Heart right ventricle (tissue), 16 donors: ENCODE data around the gene MESP1. TPM values are rescaled to one million over a fixed set of nuclear protein-coding genes. Genes with fewer than 3 reads are reported as not detected.

Experiments
- ATAC-seq, 8 donors: fragments of 200-7000 bp; cut with Tn5 transposase; one replicate each; pipeline ENCODE4 v1.9.1; 2020; ENCODE audit warnings: mild to moderate bottlenecking in 8 of 8, moderate library complexity in 8 of 8, moderate number of reproducible peaks in 1 of 8
- DNase-seq, 2 donors: peaks; one replicate each; pipeline ENCODE4 v3.0.0-alpha.2; 2020
- H3K27ac ChIP-seq, 10 donors: fragments of 200-600 bp; sonication (generic) in 2 of 10; one replicate each; pipeline versions ENCODE4 v1.5.0 to v1.8.0; 2020 to 2022; ENCODE audit warnings: mild to moderate bottlenecking in 3 of 10
- H3K27me3 ChIP-seq, 7 donors: fragments of 200-600 bp; one replicate each; pipeline ENCODE4 v1.8.0; 2021 to 2022; ENCODE audit warnings: mild to moderate bottlenecking in 2 of 7
- H3K36me3 ChIP-seq, 9 donors: fragments of 200-600 bp; sonication (generic) in 1 of 9; one replicate each; pipeline versions ENCODE4 v1.5.0 to v1.8.0; 2020 to 2022; ENCODE audit warnings: mild to moderate bottlenecking in 2 of 9
- H3K4me1 ChIP-seq, 9 donors: fragments of 200-600 bp; sonication (generic) in 1 of 9; one replicate each; pipeline versions ENCODE4 v1.5.0 to v1.8.0; 2020 to 2022; ENCODE audit warnings: mild to moderate bottlenecking in 4 of 9
- H3K4me3 ChIP-seq, 10 donors: fragments of 200-600 bp; sonication (generic) in 2 of 10; one replicate each; pipeline versions ENCODE4 v1.5.0 to v1.8.0; 2020 to 2022; ENCODE audit warnings: mild to moderate bottlenecking in 7 of 10, moderate library complexity in 2 of 10
- H3K9me3 ChIP-seq, 11 donors: fragments of 200-600 bp in 10 of 11; sonication (generic) in 2 of 11; one replicate each; pipeline versions ENCODE4 v1.5.0 to v1.8.0; 2013 to 2022; ENCODE audit warnings: mild to moderate bottlenecking in 2 of 11, control low read depth in 1 of 11, moderate library complexity in 1 of 11
- WGBS, 2 donors: extraction: QIAGEN DNeasy Blood & Tissue Kit; methylation state at CpG; one replicate each; pipeline ENCODE4 v1.1.7; 2013; ENCODE audit warnings: inconsistent platforms in 1 of 2; 5-methylcytosine and 5-hydroxymethylcytosine counted together
- intact Hi-C, 10 donors: fragments of 100-400 bp; cut with DNase I; formaldehyde crosslinking; loops; one replicate each; pipeline versions ENCODE4 v1.11.1 to v1.14.2; 2022
- polyA plus RNA-seq, 2 donors: library from polyadenylated mRNA; stranded (reverse); fragments of 200-250 nt; gene quantifications; one replicate each; pipeline ENCODE4 v1.2.3, GENCODE V29; 2013
- total RNA-seq, 10 donors: library from RNA; stranded (reverse); fragmentation: NEBNext Ultra II Directional in 3 of 10; extraction: Animal tissue kit (Norgen Biotek cat#: 25700) in 3 of 10; gene quantifications; one replicate each; pipeline versions ENCODE4 v1.2.1 to v1.2.4, GENCODE V29; 2021 to 2023
- TF ChIP-seq, protein P1 (sequence below), 9 donors: fragments of 200-600 bp; sonication (generic) in 2 of 9; IDR thresholded peaks; one replicate each; pipeline versions ENCODE4 v1.5.0 to v1.8.0; 2021 to 2022; ENCODE audit warnings: antibody characterized with exemption in 9 of 9, mild to moderate bottlenecking in 5 of 9, moderate library complexity in 1 of 9
- donor health status: Arrhythmogenic right ventricular cardiomyopathy.
- donor health status: ischemic (EF 13 %, LVEDD 7.1; RV severe dilation, severe dysfunction).
- donor health status: healthy with polysubstance abuse.
- donor health status: DM: no; HTN: yes; CAD: no.
- donor health status: DM: no; HTN: no; CAD: no.
- donor health status: ischemic (EF 25% LVEDD 6.9; RV normal size, moderate dysfunction).
- donor health status: ischemic (EF 25% LVEDD 5.7; RV mildly dilated, moderate dysfunction).
- donor health status: healthy.
- donor health status: DM: yes; HTN: yes; CAD: no.
- donor health status: Ischemic cardiomyopathy.
- donor health status: ischemic (EF 35%, LVEDD 5.7; RV mildly dilated, moderate dysfunction).
- donor health status: nonischemic (EF 11% LVEDD 7.7; RV severe dilation, severe dysfunction).
- donor health status: DM: yes; HTN: yes; CAD: no.
- donor health status: PGD.
- donor health status: ischemic (EF 29% LVEDD 5.4; RV normal size, mild dysfunction).
- donor health status: nonischemic (EF 23%, LVEDD 6.1; RV moderate dilation, normal function).

MESP1 gene
- total and polyA plus RNA-seq, 12 donors: 1.3 to 9.2 (median 5.6) TPM

DNA sequence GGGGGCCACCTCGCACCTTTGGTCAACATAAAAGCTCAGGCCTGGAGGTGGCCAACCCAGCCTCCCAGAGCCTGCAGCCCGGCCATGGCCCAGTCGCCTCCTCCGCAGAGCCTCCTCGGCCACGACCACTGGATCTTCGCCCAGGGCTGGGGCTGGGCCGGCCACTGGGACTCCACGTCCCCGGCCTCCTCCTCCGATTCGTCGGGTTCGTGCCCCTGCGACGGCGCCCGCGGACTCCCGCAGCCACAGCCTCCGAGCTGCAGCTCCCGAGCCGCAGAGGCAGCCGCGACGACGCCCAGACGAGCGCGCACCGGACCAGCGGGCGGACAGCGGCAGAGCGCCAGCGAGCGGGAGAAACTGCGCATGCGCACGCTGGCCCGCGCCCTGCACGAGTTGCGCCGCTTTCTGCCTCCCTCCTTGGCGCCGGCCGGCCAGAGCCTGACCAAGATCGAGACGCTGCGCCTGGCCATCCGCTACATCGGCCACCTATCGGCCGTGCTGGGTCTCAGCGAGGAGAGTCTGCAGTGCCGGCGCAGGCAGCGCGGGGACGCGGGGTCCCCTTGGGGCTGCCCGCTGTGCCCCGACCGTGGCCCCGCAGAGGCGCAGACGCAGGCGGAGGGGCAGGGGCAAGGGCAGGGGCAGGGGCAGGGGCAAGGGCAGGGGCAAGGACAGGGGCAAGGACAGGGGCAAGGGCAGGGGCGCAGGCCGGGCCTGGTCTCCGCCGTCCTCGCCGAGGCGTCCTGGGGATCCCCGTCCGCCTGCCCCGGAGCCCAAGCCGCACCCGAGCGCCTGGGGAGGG is 25.4 kb upstream of the MESP1 start, which contains the start of gene MESP2:
Gene MESP2, plus strand, starts transcription at position 59 of the 799 bp plus-strand sequence. Its CDS starts 26 bp downstream, at position 85.
- H3K36me3 ChIP-seq: no peaks in the 10 kb centered on the region
- H3K27ac ChIP-seq: peak within 1 kb of the TSS in 5 of 10 donors; percentile 40 to 53 (median 43)
- H3K4me1 ChIP-seq: peaks cover 7 to 33% (median 14%) of the 10 kb centered on the region in 9 donors
- 4 to 5% methylated on average over 69 to 82 of the region's 82 CpGs for WGBS, 2 donors
- H3K9me3 ChIP-seq: no peaks in the 10 kb centered on the region
- ATAC-seq: peak; percentile 91 to 97 (median 94)
- TF ChIP-seq, protein P1, sequence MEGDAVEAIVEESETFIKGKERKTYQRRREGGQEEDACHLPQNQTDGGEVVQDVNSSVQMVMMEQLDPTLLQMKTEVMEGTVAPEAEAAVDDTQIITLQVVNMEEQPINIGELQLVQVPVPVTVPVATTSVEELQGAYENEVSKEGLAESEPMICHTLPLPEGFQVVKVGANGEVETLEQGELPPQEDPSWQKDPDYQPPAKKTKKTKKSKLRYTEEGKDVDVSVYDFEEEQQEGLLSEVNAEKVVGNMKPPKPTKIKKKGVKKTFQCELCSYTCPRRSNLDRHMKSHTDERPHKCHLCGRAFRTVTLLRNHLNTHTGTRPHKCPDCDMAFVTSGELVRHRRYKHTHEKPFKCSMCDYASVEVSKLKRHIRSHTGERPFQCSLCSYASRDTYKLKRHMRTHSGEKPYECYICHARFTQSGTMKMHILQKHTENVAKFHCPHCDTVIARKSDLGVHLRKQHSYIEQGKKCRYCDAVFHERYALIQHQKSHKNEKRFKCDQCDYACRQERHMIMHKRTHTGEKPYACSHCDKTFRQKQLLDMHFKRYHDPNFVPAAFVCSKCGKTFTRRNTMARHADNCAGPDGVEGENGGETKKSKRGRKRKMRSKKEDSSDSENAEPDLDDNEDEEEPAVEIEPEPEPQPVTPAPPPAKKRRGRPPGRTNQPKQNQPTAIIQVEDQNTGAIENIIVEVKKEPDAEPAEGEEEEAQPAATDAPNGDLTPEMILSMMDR (IDR thresholded peaks at IDR 0.05): peak in 8 of 9 donors; percentile 27 to 70 (median 50)
- intact Hi-C loops: loop anchor here in 1 of 10 donors (5.0 kb wide), 1 partner anchor 36 kb away; the partner anchor contains the start of gene ANPEP
- peak; percentile 84 to 91 for DNase-seq
- H3K27me3 ChIP-seq: peaks cover 0 to 14% (median 0%) of the 10 kb centered on the region in 7 donors
- H3K4me3 ChIP-seq: peak within 1 kb of the TSS; percentile 17 to 57 (median 50)

DNA sequence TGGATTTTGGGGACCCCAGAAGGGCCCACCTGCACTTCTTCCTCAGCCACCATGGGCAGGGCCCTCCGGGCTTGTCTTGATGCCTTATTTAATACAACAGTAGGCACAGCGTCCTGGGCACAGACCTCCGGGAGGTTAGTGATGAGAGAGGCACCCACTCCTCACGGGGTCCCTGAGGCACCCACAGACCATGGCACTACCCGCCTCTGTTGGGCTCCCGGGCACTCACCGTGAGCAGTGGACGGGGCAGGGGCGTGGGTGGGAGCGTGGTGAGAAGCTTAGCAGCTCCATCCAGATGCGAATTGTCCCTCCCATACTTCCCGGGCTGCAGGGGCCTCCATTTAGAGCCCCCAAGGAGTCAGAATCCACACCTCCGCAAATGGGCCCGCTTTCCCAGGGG is 24.8 kb upstream of the MESP1 start:
- Histone ChIP-seq H3K4me3 (peak overlapping the region; percentile 17 to 57 (median 50)), H3K27me3 (peaks cover 0 to 14% (median 0%) of the 10 kb centered on the region in 7 donors), H3K36me3 (no peaks in the 10 kb centered on the region), H3K27ac (peak overlapping the region in 2 of 10 donors; percentile 48 to 53), H3K4me1 (peaks cover 7 to 26% (median 14%) of the 10 kb centered on the region in 9 donors), H3K9me3 (no peaks in the 10 kb centered on the region)
- ATAC-seq (peak in 1 of 8 donors; percentile 27), DNase-seq (no peak)
- WGBS, 2 donors: 55 to 65% methylated on average over 14 of the region's 14 CpGs
- intact Hi-C loops: loop anchor here in 1 of 10 donors (5.0 kb wide), 1 partner anchor 36 kb away; the partner anchor contains the start of gene ANPEP
- TF ChIP-seq, protein P1 (IDR thresholded peaks at IDR 0.05): no peak

DNA sequence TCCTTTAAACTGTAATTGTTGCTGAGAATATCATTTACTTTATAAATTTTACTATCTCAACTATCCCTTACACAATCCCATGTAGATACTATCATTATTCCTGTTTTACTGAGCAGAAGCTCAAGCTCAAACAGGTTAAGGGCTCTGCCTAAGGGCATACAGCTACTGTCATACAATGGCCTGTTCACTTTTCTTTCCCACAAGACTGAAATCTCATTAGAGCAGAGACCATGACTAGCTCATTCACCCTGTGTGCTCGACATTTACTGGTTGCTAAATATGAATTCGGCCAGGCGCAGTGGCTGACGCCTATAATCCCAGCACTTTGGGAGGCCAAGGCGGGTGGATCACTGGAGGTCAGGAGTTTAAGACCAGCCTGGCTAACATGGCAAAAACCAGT is 23.4 kb upstream of the MESP1 start:
- TF ChIP-seq, protein P1 (IDR thresholded peaks at IDR 0.05): no peak
- H3K36me3 ChIP-seq: no peaks in the 10 kb centered on the region

DNA sequence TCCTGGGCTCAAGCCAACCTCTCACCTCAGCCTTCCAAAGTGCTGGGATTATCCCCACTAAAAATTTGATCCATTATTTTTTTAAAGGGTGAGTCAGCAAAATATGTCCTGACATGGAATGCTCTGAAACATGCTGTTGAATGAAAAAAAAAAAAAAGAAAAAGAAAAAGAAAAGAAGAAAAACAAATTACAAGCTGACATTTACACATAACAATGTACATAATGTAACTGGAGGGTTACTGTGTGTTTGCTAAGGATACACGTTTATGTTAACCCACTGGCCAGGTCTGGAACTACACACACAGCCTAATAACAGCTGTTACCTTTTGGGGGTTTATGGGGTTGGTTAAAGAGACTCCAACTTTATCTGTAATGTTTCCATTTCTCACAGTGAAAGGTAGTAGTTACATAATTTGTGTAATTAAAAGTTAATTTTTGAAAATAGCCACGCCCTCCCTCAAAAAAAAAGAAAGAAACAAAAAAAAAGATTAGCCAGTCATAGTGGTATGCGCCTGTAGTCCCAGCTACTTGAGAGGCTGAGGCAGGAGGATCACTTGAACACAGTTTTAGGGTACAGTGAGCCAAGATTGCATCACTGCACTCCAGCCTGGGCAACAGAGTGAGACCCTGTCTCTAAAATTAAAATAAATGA is 22.0 kb upstream of the MESP1 start:
- intact Hi-C loops: no loop called here
- peaks cover 0 to 14% (median 0%) of the 10 kb centered on the region in 7 donors for H3K27me3 ChIP-seq
- DNase-seq (no peak), ATAC-seq (no peak)
- H3K27ac ChIP-seq: no peak overlapping the region
- 73 to 74% methylated on average over 3 of the region's 3 CpGs for WGBS, 2 donors
- H3K4me3 ChIP-seq: no peak overlapping the region
- no peaks in the 10 kb centered on the region for H3K9me3 ChIP-seq
- TF ChIP-seq, protein P1 (IDR thresholded peaks at IDR 0.05): peak in 2 of 9 donors; percentile 7 to 17
- H3K4me1 ChIP-seq: peaks cover 7 to 20% (median 15%) of the 10 kb centered on the region in 9 donors
- no peaks in the 10 kb centered on the region for H3K36me3 ChIP-seq

More for the DNA sequence above, 23.4 kb upstream of the MESP1 start:
- H3K4me3 ChIP-seq: no peak overlapping the region
- H3K9me3 ChIP-seq: no peaks in the 10 kb centered on the region
- intact Hi-C loops: no loop called here
- DNase-seq: no peak
- ATAC-seq: no peak
- WGBS, 2 donors: 94 to 96% methylated on average over 5 of the region's 5 CpGs
- H3K27me3 ChIP-seq: peaks cover 0 to 14% (median 0%) of the 10 kb centered on the region in 7 donors
- H3K4me1 ChIP-seq: peaks cover 7 to 19% (median 14%) of the 10 kb centered on the region in 9 donors
- H3K27ac ChIP-seq: no peak overlapping the region
